GM21423 (cell line): ENCODE measurements around the gene ATG13.
"Not testable (repeated sequence)": the region's sequence is repeated elsewhere in the genome, so short reads cannot be mapped to it uniquely, and the experiment has no call there.

Source experiments
- ATAC-seq: cut with Tn5 transposase; IDR thresholded peaks from one replicate; pipeline ENCODE4 v1.9.1; 2021; ENCODE audit warnings: mild to moderate bottlenecking, moderate library complexity; ENCODE audit not compliant: unreplicated experiment

Gene ATG13

DNA sequence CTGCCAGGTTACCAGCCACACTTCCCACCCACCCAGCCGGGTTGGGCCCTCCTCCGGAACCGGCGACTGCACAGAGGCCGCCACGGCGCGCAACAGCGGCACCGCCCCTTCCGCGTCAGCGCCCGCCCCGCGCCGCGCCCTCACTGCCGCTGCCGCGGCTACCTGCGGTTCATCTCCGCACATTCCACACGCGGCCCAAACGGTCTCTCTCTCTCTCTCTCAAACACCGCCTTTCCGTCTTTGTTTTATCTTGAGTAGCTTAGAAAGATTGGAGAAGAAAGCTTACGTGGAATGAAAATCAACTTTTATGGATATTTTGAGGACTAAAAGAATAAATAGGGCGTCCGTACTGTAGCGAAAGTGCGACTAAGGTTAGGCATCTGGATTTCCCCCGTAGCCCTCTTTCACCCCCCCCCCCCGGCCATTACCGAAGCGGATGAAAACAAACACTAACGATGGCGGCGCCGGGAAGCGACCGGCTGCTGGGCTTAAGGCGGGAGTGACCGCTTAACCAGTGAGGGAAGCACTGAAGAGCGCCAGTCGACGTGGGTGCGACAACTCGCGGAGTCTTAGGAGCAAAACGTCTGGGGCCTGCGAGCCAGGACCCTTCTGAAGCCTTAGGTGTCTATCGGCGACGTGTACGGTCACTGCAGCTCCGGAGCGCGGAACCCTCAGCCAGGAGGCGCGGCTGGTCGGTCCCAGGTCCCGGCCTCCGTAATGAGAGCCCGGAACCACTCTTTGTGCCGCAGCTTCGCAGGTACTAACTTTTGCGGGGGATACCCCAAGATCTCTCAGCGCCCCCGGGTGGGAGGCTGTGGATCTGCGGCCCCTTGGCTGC lies at the start of gene ATG13, which contains the start of gene HARBI1:
Gene ATG13, plus strand, starts transcription at position 420 of the 838 bp plus-strand sequence. CDS start 26,739 bp downstream, outside the sequence.
Gene HARBI1, minus strand, starts transcription at position 94 of the 838 bp plus-strand sequence. CDS start 990 bp downstream, outside the sequence.
- peak; percentile 97 for ATAC-seq

DNA sequence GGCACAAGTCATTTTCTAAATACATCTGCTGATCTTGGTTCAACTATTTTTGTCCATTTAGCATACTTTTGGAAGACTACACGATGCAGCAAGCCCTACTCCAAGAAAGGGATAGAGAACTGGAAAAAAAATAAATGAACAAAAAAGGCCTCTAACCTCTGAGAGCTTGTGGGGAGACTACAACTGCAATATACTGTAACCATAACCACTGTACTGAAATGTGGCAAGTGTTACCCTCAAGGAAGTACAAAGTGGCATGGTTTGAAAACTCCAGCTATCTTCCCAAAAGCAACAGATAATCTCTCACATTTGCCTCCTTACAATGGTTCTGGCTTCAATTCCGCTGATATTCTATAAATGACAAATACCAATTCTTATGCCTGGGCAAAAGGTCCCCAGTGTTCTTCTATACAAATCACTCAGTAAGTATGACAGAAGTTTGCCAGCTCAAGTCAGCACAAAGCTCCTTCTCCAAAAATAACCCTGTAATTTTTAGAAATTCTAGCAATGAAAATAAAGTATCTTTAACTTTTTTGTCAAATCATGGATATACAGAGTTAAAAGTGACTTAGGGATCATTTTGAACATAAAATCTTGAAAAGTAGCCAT lies 46.5 kb upstream of the ATG13 start:
- ATAC-seq: no peak

DNA sequence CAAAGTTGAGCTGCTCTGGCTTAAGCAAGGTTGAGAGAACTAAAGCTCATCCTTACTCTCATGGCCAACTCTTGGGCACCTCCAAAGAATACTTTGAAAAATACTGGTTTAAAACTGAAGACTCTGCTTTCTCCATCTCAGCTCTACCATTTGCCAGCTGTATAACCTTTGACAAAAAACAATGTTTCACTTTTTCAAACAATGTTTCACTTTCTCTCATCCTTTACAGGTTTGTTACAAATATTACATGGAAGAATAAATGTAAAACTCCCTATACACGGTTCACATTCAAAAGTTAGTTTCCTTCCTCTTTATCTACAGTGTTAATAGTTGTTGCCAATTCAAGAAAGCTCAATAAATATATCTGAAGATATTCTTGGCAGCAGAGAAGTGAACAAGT lies 42.7 kb upstream of the ATG13 start:
- ATAC-seq: no peak

DNA sequence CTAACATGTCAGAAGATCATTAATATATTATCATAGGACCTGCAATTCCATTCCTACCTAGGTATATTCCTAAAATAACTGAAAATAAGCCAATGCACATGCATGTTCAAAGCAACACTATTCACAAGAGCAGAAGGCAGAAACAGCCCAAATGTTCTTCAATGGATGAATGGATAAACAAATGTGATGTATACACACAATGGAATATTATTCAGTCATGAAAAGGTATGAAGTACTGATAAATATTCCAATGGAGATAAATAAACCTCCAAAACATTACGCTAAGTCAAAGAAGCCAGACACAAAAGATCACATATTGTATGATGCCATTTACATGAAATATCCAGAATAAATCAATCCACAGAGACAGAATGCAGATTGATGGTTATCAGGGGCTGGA lies 40.3 kb upstream of the ATG13 start:
- ATAC-seq: no peak

DNA sequence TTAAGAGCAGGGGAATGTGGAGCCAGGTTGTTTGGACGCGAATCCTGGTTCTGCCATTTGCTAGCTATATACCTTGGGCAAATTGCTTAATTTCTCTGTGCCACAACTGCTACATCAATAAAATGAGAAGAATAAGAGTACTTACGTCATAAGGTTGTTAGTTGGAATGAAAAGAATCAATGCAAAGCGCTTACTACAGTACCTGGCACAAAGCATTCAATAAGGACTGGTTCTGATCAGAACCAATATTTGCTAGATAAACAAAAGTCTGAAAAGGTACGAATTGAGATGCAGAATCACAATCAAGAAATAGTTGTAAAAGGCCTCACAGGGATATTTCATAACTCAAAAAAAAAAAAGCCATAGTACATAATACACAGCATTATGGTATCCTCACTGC lies 34.8 kb upstream of the ATG13 start:
- no peak for ATAC-seq

DNA sequence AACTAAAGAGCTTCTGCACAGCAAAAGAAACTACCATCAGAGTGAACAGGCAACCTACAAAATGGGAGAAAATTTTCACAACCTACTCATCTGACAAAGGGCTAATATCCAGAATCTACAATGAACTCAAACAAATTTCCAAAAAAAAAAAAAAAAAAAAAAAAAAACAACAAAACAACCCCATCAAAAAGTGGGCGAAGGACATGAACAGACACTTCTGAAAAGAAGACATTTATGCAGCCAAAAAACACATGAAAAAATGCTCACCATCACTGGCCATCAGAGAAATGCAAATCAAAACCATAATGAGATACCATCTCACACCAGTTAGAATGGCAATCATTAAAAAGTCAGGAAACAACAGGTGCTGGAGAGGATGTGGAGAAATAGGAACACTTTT lies 33.8 kb upstream of the ATG13 start:
- not testable (repeated sequence) for ATAC-seq

DNA sequence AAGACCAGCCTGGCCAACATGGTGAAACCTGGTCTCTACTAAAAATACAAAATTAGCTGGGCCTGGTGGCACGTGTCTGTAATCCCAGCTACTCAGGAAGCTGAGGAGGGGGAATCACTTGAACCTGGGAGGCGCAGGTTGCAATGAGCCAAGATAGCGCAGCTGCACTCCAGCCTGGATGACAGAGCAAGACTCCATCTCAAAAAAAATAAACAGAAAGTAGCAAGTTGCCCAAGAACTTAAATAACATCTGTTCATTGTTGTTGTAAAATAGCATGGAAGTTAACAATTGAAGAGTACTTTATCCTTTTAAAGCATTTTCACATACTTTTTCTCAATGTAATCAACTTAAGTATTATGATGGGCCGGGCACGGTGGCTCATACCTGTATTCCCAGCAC lies 29.2 kb upstream of the ATG13 start:
- no peak for ATAC-seq

DNA sequence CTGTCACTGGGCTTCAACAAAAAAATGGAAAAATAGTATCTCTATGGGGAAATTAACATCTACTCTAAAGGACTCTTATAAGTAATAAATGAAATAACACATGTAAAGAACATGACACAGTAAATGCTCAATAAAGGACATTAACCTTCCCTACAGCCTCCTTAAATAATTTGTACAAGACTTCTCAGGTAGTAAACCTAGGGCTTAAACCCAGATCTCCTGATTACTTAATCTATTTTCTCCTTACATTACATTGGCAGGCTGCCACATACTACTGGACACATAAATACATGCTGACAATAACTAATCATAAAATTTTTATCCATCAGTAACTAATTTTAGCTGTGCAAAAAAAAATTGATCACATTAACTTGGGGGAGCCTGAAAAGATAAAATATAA lies 28.4 kb upstream of the ATG13 start:
- ATAC-seq: no peak

DNA sequence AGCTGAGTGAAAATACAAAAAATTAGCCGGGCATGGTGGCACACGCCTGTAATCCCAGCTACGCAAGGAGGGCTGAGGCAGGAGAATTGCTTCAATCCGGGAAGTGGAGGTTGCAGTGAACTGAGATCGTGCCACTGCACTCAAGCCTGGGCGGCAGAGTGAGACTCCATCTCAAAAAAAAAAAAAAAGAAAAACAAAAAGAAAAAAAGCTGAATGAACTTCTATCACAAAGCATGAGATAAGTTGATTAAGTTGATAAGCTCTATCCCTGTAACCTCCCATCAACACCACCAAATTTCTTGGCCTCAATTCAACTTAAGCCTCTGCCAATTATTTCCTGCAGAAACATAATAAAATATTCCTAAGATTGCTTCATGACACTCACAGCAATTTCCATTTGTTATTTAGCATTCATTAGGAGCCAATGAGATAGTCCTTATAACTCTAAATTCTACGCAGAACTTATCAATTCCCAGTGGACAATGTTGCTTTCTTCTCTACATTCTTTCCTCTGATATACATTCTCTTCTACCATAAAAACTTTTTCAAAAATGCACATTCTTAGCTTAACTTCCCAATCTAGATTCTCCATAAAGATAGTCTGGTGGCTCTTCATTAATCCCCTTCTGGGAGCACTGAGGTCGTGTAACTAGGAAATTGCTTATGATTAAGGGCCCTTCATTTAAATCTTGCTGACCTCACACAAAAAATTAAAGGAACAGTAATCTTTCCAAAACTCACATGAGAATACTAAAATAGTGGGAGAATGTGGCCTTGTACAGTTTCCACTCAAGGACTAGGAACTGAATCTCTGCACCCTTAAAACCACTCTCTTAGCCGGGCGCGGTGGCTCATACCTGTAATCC lies 26.4 kb upstream of the ATG13 start:
- ATAC-seq: no peak

DNA sequence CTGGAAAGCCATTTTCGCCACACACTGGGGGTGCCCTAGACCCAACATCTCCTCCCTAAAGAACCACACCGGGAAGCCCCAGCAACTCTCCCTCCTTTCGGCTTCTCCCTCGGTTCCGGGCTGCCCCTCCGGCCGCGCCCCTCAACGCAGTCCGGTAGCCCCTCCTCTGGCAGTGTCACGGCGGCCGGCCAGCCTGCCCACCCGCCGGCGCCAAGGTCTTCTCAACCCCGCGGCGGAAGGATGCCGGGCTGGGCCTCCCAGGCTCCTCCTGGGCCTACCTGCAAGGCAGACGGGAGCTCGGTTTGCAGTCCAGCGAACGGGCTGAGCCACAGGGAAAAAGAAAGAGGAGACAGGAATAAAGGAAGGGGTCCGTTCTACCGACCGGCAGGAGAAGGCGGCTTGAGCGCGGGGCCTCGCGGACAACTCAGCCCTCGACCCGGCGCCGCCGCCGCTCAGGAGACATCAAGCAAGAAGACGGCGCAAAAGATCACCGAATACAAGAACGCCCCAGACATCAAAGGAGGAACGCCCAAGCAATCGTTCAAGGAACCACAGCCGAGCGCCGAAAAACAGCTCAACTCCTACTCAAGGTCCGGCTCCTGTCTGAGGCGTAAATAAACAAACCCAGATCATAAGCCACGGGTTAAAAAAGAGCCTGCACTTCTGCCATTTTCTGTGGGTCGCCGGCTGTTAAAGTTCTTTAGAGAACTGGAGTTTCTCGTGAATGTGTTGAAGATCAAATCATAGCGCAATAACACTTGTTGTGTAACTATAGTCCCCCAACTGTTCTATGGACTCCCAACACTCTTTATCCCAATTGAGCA lies 23.6 kb upstream of the ATG13 start, which contains the start of gene AMBRA1:
Gene AMBRA1, minus strand, starts transcription at position 474 of the 824 bp plus-strand sequence. CDS start 45,643 bp downstream, outside the sequence.
- ATAC-seq: peak; percentile 78

DNA sequence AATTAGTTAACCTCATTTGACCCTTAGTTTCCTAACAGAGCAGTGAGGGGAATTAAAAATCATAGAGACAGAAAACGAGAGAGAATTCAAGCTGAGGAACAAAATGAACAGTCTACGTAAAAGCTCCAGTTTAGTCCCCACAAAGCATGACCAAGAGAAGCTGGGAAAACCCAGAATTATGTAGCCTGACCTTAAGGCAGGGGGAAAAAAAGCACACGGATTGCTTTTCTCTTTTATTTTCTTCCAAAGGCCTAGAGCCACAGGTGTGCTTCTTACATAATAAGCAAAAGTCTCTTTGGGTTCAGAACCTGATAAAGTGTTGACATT lies 23.0 kb upstream of the ATG13 start:
- no peak for ATAC-seq

DNA sequence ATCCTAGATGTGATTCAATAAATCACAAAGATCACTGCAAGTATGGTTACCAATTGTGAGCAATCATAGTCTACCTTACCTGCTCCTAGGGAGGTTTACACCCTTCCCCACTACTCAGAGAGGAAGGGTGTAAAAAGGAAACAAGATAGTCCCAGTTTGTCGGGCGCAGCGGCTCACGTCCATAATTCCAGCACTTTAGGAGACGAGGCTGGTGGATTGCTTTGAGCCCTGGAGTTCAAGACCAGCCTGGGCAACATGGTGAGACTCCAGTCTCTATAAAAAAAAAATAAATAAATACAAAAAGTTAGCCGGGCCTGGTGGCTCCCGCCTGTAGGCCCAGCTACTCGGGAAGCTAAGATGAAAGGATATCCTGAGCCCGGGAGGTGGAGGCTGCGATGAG lies 22.6 kb upstream of the ATG13 start:
- no peak for ATAC-seq

DNA sequence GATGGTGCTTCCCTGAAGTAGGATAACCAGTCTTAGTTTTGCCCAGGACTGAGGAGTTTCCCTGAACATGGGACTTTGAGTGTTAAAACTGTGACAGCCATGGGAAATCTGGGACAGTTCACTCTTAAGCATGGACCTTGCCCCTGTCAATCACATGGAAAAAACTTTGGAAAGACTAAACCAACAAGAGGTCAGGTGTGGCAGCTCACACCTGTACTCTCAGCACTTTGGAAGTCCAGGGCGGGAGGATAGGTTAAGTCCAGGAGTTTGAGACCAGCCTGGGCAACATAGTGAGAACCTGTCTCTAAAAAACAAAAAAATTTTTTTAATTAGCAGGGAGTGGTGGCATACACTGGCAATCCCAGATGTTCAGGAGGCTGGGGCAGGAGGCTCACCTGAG lies 20.2 kb upstream of the ATG13 start:
- ATAC-seq: no peak

DNA sequence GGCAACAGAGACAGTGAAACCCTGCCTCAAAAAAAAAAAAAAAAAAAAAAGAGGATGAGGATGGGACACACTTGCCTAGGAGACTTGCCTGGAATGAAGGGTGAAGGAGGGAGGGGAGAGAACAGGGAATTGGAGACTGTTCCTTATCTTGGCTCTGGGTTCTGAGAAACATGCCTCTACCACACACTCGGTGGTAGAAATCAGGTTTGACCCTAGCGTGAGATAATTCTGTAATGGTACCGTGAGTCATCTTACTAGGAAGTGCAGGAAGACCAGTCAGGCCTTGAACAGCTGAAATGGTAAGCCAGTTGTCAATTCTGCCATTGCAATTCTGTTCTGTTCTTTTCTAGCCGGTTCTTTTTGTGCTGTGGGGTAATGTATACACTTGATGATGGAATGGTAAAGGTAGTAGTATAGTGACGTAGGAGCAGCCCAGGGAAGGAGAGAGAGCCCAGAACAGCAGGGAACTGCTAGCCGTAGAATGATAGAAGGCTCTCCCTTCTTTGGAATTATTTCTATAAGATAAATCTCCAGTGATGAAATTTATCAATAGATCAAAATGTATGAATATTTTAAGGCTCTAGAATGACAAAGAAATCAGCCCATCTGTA lies 19.6 kb upstream of the ATG13 start:
- ATAC-seq: no peak

DNA sequence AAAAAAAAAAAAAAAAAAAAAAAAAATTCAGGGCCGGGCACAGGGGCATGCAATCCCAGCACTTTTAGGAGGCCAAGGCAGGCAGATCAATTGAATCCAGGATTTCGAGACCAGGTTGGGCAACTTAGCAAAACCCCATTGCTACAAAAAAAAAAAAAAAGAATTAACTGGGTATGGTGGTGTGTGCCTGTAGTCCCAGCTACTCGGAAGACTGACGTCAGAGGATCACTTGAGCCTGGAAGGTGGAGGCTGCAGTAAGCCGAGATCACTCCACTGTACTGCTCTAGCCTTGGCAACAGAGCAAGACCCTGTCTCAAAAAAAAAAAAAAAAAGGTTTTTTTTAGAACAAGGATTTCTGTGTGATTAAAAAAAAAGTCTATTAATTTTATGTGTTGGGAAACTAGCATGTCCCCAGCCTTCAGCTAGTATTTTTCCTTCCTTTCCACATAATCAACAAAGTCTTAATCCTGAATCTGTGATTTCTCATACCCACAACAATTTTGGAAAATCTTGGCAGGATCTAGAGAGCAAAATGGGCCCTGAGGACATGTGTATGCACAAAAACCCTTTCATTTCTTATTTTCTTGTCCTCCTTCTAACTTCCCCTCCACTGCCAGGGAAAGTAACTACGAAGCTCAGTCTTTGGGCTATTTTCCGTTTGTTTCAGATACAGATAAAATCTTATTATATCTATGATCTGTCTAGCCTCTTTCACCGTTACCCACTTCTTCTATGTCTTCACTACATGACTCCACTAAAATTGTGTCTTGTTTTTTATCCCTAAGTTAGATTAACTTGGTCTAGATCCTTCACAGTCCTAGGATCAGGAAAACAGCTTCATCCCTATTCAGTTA lies 17.8 kb upstream of the ATG13 start:
- no peak for ATAC-seq

DNA sequence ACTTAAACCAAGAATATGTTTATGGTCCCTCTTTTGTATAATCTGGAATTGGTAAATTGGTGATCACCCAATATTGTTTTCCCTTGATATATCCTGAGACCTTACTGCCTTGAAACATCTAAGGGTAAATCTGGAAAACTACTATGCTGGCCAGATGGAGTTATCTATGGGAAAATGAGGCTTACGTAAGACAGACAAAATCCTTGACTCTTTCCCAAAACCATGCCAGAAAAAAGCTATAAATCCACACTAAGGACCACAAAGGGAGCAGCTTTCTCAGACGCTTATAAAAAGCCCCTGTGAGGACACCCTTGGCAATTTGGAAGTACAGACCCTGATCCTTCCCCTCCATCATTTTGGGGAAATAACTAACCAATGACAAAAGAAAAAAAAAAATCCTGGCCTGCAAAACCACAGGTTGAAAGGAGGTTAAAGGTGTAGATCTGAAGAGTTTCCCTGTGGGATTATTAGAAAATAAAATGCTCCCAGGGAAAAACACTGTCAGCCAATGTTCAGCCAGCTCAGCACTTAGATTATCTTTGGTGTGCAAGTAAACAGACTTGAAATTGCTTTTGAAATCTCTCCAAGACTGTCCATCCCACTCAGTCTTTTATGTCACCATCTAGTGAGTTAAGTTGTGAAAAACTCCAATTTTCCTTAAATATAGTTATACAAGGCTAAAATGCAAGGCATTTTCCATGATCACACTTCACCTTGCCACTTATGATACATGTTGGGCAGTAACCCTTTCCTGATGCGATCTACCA lies 17.0 kb upstream of the ATG13 start:
- no peak for ATAC-seq

DNA sequence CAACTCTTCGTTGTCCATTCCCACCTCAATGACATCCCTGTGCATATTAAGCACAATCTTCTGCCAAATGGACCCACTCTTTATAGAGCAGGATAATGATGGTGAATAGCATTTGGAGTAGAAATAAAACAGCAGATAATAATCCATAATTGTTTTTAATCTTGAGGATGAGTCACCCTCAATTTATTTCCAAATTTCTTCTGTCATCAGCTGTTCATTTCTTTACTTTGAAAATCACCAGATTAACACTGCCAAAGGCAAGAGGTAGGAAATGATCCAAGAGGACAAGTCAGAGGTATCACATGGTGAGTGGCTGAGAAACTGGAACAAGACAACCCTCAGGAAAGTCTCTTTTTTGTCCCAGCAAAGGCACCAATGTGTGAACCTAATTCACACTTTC lies 16.2 kb upstream of the ATG13 start:
- ATAC-seq: no peak

DNA sequence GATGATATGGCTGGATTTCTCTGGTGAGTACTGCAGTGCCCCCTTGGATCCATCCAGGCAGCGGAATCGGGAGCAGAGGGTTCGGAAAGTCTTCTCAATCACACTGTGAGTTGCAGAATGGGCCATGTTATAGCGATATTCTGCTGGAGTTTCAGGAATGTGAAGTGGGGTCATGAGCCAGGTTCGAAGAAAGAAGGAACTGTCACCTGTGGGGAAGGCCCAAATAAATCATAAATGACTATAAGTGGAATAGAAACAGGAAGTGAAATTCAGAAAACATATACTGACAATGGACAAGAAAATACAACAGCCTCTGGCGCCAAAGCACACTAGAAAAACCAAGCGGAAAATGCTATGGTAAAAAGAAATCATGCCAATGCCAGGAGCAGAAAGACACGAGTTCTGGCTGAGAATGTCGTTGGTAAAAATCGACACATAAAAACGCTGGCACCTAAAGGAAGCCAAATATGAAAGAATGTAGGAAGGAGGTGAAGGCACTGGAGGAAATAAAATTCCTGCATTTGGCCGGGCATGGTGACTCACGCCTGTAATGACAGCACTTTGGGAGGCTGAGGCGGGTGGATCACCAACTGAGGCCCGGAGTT lies 13.5 kb upstream of the ATG13 start:
- no peak for ATAC-seq
